Right cardiac atrium (tissue), 5 donors: ENCODE results near the gene GTF3C1. TPM values are rescaled to one million over a fixed set of nuclear protein-coding genes. Genes with fewer than 3 reads are reported as not detected.

Experiments
- ATAC-seq, 2 donors: fragments of 200-7000 bp; cut with Tn5 transposase; one replicate each; pipeline versions ENCODE4 v1.8.0 to v1.9.1; 2020; ENCODE audit warnings: moderate library complexity in 2 of 2, mild to moderate bottlenecking in 1 of 2
- DNase-seq, 3 donors: peaks; one replicate each; pipeline ENCODE4 v3.0.0-alpha.2; 2020
- H3K27ac ChIP-seq: one replicate; pipeline ENCODE4 v1.5.1; 2013; ENCODE audit warnings: mild to moderate bottlenecking, low read length, control low read depth, moderate library complexity
- H3K27me3 ChIP-seq: one replicate; pipeline ENCODE4 v1.6.1; 2013; ENCODE audit not compliant: control insufficient read depth, insufficient read depth
- H3K4me1 ChIP-seq: one replicate; pipeline ENCODE4 v1.6.1; 2013; ENCODE audit warnings: low read length; ENCODE audit not compliant: control insufficient read depth, insufficient read depth
- H3K4me3 ChIP-seq: one replicate; pipeline ENCODE4 v1.5.1; 2013; ENCODE audit warnings: low read length, control low read depth
- H3K9me3 ChIP-seq: one replicate; pipeline ENCODE4 v1.6.1; 2013; ENCODE audit warnings: low read length; ENCODE audit not compliant: control insufficient read depth
- WGBS: extraction: QIAGEN DNeasy Blood & Tissue Kit; methylation state at CpG from one replicate; pipeline ENCODE4 v1.1.7; 2013; 5-methylcytosine and 5-hydroxymethylcytosine counted together
- intact Hi-C, 4 donors: fragments of 100-400 bp; cut with DNase I; formaldehyde crosslinking; loops; one replicate each; pipeline versions ENCODE4 v1.11.0 to v1.14.0; 2022 to 2023
- polyA plus RNA-seq: library from polyadenylated mRNA; stranded (reverse); fragments of 200-250 nt; gene quantifications from one replicate; pipeline ENCODE4 v1.2.3, GENCODE V29; 2013
- total RNA-seq, 4 donors: library from RNA; stranded (reverse); fragmentation: NEBNext Ultra II Directional; extraction: Animal tissue kit (Norgen Biotek cat#: 25700); gene quantifications; one replicate each; pipeline ENCODE4 v1.2.1, GENCODE V29; 2021
- donor health status: healthy with polysubstance abuse.
- donor health status: DM: no; HTN: yes; CAD: no.
- donor health status: DM: no; HTN: no; CAD: no.
- donor health status: DM: no; HTN: yes; CAD: no; lungs with severe emphysema.
- donor health status: DM: yes; HTN: yes; CAD: no.

GTF3C1 gene
- total and polyA plus RNA-seq, 5 donors = 49.0 to 58.6 (median 56.6) TPM

- peak in 1 of 2 donors; percentile 28 for ATAC-seq
- Histone ChIP-seq H3K27ac (no peak overlapping the region), H3K27me3 (no peaks in the 10 kb centered on the region)
Observed at GRCh38 chr16:27449434-27450195, 100.1 kb downstream of the GTF3C1 start.

GRCh38 chr16:27448532-27449433, 100.9 kb downstream of the GTF3C1 start:
- no peak overlapping the region for H3K4me3 ChIP-seq
- H3K27ac ChIP-seq = no peak overlapping the region
- intact Hi-C loops = no loop called here
- no peak for ATAC-seq
- no peaks in the 10 kb centered on the region for H3K9me3 ChIP-seq
- DNase-seq = peak in 1 of 3 donors; percentile 42
- no peaks in the 10 kb centered on the region for H3K27me3 ChIP-seq
- 84% methylated on average over 19 of the region's 19 CpGs for WGBS
- no peaks in the 10 kb centered on the region for H3K4me1 ChIP-seq

More at GRCh38 chr16:27449434-27450195, 100.1 kb downstream of the GTF3C1 start:
- peak in 1 of 3 donors; percentile 39 for DNase-seq
- intact Hi-C loops = loop anchor here (10.0 kb wide), 4 partner anchors 215 to 1615 kb away; no protein-coding TSS in a partner anchor
- Histone ChIP-seq H3K4me3 (no peak overlapping the region), H3K9me3 (no peaks in the 10 kb centered on the region), H3K4me1 (no peaks in the 10 kb centered on the region)
- WGBS = 34% methylated on average over 31 of the region's 31 CpGs

- Histone ChIP-seq H3K4me1 (no peaks in the 10 kb centered on the region), H3K9me3 (no peaks in the 10 kb centered on the region), H3K27me3 (no peaks in the 10 kb centered on the region), H3K4me3 (no peak overlapping the region), H3K27ac (no peak overlapping the region)
- ATAC-seq (no peak), DNase-seq (peak in 2 of 3 donors; percentile 4 to 12)
- WGBS = 93% methylated on average over 5 of the region's 5 CpGs
- intact Hi-C loops = no loop called here
Observed at GRCh38 chr16:27447301-27447700, 102.4 kb downstream of the GTF3C1 start.

DNA sequence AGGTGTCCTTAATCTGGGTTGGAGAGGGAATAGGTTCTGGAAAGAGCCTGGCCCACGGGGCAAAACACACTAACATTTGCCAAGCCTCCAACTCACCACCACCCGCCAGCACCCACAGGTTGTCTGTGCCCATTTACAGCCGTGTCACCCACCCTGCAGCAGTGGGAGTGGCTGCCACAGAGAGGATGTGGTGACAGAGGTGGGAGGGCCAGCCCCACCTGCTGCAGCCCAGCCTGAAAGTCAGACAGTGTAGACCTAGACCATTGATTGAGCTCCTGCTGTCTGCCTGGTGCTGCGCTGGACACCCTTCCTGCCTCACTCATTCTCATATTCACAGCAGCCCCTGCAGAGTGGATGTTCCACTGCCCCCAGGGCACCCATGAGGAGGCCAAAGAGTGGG, 103.0 kb downstream of the GTF3C1 start:
- Histone ChIP-seq H3K27me3 (no peaks in the 10 kb centered on the region), H3K4me3 (no peak overlapping the region), H3K27ac (no peak overlapping the region), H3K9me3 (no peaks in the 10 kb centered on the region), H3K4me1 (no peaks in the 10 kb centered on the region)
- WGBS = 81% methylated on average over 4 of the region's 4 CpGs
- peak in 2 of 3 donors; percentile 40 to 56 for DNase-seq
- no peak for ATAC-seq
- intact Hi-C loops = no loop called here

DNA sequence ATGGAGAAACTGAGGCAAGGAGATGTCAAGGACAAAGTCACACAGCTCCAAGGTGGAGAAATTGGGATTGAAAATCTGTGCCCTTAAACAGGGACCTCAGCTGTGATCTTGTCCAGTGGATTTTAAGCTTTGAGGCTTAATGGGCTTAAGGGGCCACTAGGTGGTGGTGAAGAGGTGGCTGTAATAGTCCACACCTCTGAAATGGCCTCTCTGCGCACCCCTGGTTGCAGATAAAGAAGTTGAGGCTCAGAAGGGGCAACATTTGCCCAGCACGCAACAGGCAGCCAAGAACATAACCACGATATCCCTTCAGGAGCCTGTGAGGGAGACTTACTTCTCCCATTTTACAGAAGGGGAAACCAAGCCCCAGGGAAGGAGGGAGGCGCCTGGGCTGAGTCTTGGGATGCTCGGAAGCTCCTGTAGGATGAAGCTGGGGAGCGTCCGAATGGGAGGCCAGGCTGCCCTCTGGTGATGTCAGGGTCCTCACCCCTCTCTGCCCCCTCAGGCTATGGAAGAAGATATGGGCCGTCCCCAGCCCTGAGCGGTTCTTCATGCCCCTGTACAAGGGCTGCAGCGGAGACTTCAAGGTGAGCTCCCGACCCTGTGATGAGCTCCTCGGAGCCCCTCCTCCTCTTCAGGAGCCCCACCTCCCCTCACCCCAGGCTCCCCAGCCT, 104.1 kb downstream of the GTF3C1 start:
- no peak overlapping the region for H3K4me3 ChIP-seq
- no peaks in the 10 kb centered on the region for H3K4me1 ChIP-seq
- H3K27ac ChIP-seq = no peak overlapping the region
- intact Hi-C loops = no loop called here
- no peaks in the 10 kb centered on the region for H3K27me3 ChIP-seq
- H3K9me3 ChIP-seq = no peaks in the 10 kb centered on the region
- DNase-seq = peak in 2 of 3 donors; percentile 11 to 17
- WGBS = 90% methylated on average over 12 of the region's 12 CpGs
- ATAC-seq = no peak

DNA sequence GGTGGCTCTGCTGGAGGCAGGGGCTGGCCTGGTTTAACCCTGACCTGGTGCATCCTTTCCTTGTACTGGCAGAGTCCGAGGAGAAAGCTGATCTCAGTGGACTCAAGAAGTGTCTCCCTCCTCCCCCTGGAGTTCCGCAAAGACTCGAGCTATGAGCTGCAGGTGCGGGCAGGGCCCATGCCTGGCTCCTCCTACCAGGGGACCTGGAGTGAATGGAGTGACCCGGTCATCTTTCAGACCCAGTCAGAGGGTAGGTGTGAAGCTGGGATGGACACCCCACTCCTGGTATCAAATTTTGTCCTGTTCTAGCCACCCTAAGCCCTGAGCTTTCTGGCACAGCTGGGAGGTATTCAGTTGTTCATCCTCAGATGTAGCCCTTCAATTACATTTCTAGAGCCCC, 105.2 kb downstream of the GTF3C1 start:
- Histone ChIP-seq H3K9me3 (no peaks in the 10 kb centered on the region), H3K27me3 (no peaks in the 10 kb centered on the region), H3K4me1 (no peaks in the 10 kb centered on the region), H3K27ac (no peak overlapping the region), H3K4me3 (no peak overlapping the region)
- intact Hi-C loops = no loop called here
- no peak for ATAC-seq
- WGBS = 92% methylated on average over 5 of the region's 5 CpGs
- DNase-seq = peak in 1 of 3 donors; percentile 24

DNA sequence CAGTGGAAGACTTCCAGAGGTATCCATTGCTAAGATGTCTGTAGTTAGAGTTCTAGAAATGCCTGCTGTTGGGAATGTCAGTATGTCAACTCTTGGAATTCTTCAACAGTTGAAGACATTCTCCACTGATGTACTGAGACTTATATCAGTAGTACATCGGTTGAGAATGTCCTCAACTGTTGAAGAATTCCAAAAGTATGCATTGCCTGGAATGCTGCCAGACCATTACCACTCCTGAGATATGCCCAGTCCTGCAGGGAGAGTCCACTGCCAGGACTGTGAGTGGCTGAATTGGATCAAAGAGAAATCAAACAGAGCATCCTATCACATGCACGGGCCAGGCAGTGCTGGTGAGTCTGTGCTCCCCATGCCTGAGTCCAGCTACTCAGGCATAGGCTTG, 105.7 kb downstream of the GTF3C1 start:
- peak in 1 of 3 donors; percentile 17 for DNase-seq
- no peaks in the 10 kb centered on the region for H3K4me1 ChIP-seq
- no peak for ATAC-seq
- H3K27me3 ChIP-seq = no peaks in the 10 kb centered on the region
- H3K4me3 ChIP-seq = no peak overlapping the region
- H3K9me3 ChIP-seq = no peaks in the 10 kb centered on the region
- intact Hi-C loops = no loop called here
- no peak overlapping the region for H3K27ac ChIP-seq
- 43% methylated on average over 2 of the region's 2 CpGs for WGBS

DNA sequence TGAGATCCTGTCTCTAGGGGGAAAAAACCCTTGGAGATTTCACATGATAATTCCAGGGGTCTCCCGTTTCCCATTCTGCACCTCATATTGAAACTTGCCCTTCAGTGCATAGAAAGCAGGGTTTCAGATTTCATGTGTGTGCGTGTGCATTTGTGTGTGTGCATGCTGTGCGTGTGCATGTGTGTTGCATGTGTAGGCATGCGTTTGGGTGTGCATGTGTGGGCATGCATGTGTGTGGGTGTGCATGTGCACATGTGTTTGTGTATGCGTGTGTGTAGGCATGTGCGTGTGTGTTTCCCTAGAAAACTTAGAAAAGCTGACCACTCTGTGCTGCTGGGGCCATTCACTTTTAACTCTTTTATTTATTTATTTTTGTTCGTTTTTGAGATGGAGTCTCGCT, 107.7 kb downstream of the GTF3C1 start:
- peak in 1 of 3 donors; percentile 3 for DNase-seq
- H3K4me1 ChIP-seq = no peaks in the 10 kb centered on the region
- no peaks in the 10 kb centered on the region for H3K27me3 ChIP-seq
- no peak overlapping the region for H3K27ac ChIP-seq
- ATAC-seq = no peak
- no peaks in the 10 kb centered on the region for H3K9me3 ChIP-seq
- intact Hi-C loops = no loop called here
- H3K4me3 ChIP-seq = no peak overlapping the region
- WGBS = 93% methylated on average over 8 of the region's 8 CpGs

DNA sequence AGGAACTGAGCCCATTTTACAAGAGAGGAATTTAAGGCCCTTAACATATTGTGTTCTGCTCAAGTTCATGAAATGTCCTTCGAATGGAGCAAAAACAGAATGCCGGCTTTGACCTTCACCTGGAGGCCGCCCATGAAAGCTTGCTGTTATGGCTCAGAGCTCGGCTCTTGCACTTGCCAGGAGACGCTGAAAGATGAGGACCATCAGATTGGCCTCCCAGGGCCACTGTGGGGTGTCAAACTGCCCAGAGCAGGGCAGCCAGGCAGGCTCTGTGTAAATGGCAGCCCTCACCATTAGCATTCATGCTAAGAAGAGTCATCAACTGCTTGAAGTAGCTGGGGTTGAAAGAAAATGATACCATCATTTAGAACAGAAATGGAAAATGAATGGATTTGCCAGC, 108.4 kb downstream of the GTF3C1 start:
- DNase-seq (no peak), ATAC-seq (no peak)
- intact Hi-C loops = no loop called here
- Histone ChIP-seq H3K27ac (no peak overlapping the region), H3K4me1 (no peaks in the 10 kb centered on the region), H3K4me3 (no peak overlapping the region), H3K9me3 (no peaks in the 10 kb centered on the region), H3K27me3 (no peaks in the 10 kb centered on the region)
- WGBS = 78% methylated on average over 5 of the region's 5 CpGs

GRCh38 chr16:27439271-27440018, 110.3 kb downstream of the GTF3C1 start:
- ATAC-seq (no peak), DNase-seq (peak in 1 of 3 donors; percentile 24)
- Histone ChIP-seq H3K27ac (no peak overlapping the region), H3K4me3 (no peak overlapping the region), H3K9me3 (no peaks in the 10 kb centered on the region), H3K27me3 (no peaks in the 10 kb centered on the region), H3K4me1 (no peaks in the 10 kb centered on the region)
- 72% methylated on average over 18 of the region's 18 CpGs for WGBS
- intact Hi-C loops = no loop called here
